Hepatocyte (in vitro differentiated cells): Measurements from ENCODE around the gene MCRS1. TPM values are rescaled to one million over a fixed set of nuclear protein-coding genes. Genes with fewer than 3 reads are reported as not detected.

Experiments used
- DNase-seq: peaks from one replicate; pipeline ENCODE4 v3.0.0-alpha.2; 2016; ENCODE audit warnings: low spot score
- H2AFZ ChIP-seq: fragments of 200-600 bp; sonication (generic); 2 replicates; pipeline ENCODE4 v1.6.0; 2016; ENCODE audit warnings: antibody characterized with exemption, mild to moderate bottlenecking
- H3K27ac ChIP-seq: fragments of 200-600 bp; sonication (generic); 2 replicates; pipeline ENCODE4 v1.5.1; 2016; ENCODE audit warnings: mild to moderate bottlenecking
- H3K27me3 ChIP-seq: fragments of 200-600 bp; sonication (generic); 2 replicates; pipeline ENCODE4 v1.6.1; 2016
- H3K36me3 ChIP-seq: fragments of 200-600 bp; sonication (generic); replicated peaks from 2 replicates; pipeline ENCODE4 v1.5.1; 2016; ENCODE audit warnings: low read depth; ENCODE audit not compliant: insufficient read depth
- H3K4me1 ChIP-seq: fragments of 200-600 bp; sonication (generic); 2 replicates; pipeline ENCODE4 v1.5.1; 2016; ENCODE audit warnings: mild to moderate bottlenecking, moderate library complexity; ENCODE audit not compliant: insufficient read depth
- H3K4me2 ChIP-seq: fragments of 200-600 bp; sonication (generic); 2 replicates; pipeline ENCODE4 v1.6.0; 2016
- H3K4me3 ChIP-seq: fragments of 200-600 bp; sonication (generic); 2 replicates; pipeline ENCODE4 v1.5.1; 2016; ENCODE audit warnings: mild to moderate bottlenecking
- H3K79me2 ChIP-seq: fragments of 200-600 bp; sonication (generic); 2 replicates; pipeline ENCODE4 v1.6.0; 2017; ENCODE audit warnings: mild to moderate bottlenecking
- H3K9me2 ChIP-seq: fragments of 200-600 bp; sonication (generic); replicated peaks from 2 replicates; pipeline ENCODE4 v1.6.0; 2017; ENCODE audit warnings: mild to moderate bottlenecking; ENCODE audit not compliant: insufficient read depth
- H3K9me3 ChIP-seq: fragments of 200-600 bp; sonication (generic); 2 replicates; pipeline ENCODE4 v1.5.1; 2016; ENCODE audit warnings: low read depth, mild to moderate bottlenecking
- H4K20me1 ChIP-seq: fragments of 200-600 bp; sonication (generic); 2 replicates; pipeline ENCODE4 v1.6.0; 2016; ENCODE audit warnings: mild to moderate bottlenecking; ENCODE audit not compliant: insufficient read depth, poor library complexity, severe bottlenecking
- CTCF ChIP-seq: fragments of 200-600 bp; sonication (generic); IDR thresholded peaks from 2 replicates; pipeline ENCODE4 v1.5.1; 2016; ENCODE audit warnings: antibody characterized with exemption, mild to moderate bottlenecking; ENCODE audit not compliant: poor library complexity
- EZH2 ChIP-seq: fragments of 200-600 bp; sonication (generic); IDR thresholded peaks from 2 replicates; pipeline ENCODE4 v1.6.1; 2016; ENCODE audit warnings: antibody characterized with exemption, mild to moderate bottlenecking, borderline replicate concordance
- EZH2phosphoT487 ChIP-seq: fragments of 200-600 bp; sonication (generic); IDR thresholded peaks from one replicate; pipeline ENCODE4 v1.6.1; 2018; ENCODE audit warnings: antibody characterized with exemption, mild to moderate bottlenecking, low read depth, moderate library complexity; ENCODE audit not compliant: unreplicated experiment, severe bottlenecking
- WGBS: methylation state at CpG from one replicate; pipeline ENCODE4 v1.1.6; 2016; ENCODE audit warnings: low lambda C conversion rate; ENCODE audit errors: missing lambda C conversion rate; 5-methylcytosine and 5-hydroxymethylcytosine counted together
- polyA plus RNA-seq: library from polyadenylated mRNA; unstranded; fragments of >200 nt; fragmentation: Nextera tagmentation; extraction: Ambion mirVana; gene quantifications from 2 replicates; pipeline ENCODE4 v1.2.1, GENCODE V29; 2016
- total RNA-seq: library from RNA; depleted of rRNA; stranded (reverse); fragments of >200 nt; gene quantifications from 2 replicates; pipeline ENCODE4 v1.2.3, GENCODE V29; 2014

MCRS1 gene
- total and polyA plus RNA-seq, 2 experiments from 2014 or later, result 51.4 to 57.7 TPM

DNA sequence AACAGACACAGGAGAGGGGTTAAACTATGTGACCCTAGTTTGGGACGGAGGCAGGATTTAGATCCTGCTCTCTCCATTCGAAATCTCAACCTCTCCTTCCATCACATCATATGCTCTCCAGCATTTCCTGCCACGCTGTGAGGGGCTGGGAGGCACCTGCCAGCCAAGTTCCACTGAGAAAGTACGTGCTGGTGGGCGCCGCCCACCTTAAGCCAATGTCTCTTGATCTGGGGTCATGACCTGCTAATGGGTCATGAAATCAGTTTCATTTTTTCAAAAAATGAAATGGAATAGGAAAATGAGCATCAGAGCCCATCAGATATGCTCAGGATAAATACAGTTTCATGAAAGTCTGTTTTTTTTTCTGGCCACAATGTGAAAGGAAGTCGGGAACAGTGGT lies 7.2 kb downstream of the MCRS1 start:
- TF ChIP-seq EZH2phosphoT487 (no peak), CTCF (no peak), EZH2 (no peak)
- no peaks in the 10 kb centered on the region for H3K9me2 ChIP-seq
- no peak overlapping the region for H3K4me2 ChIP-seq
- no peaks in the 10 kb centered on the region for H3K79me2 ChIP-seq
- no peaks in the 10 kb centered on the region for H3K4me1 ChIP-seq
- H3K9me3 ChIP-seq, result no peaks in the 10 kb centered on the region
- no peaks in the 10 kb centered on the region for H4K20me1 ChIP-seq
- no peak for DNase-seq
- WGBS, result 93% methylated on average over 7 of the region's 7 CpGs
- no peak overlapping the region for H2AFZ ChIP-seq
- H3K36me3 ChIP-seq, result no peaks in the 10 kb centered on the region
- no peaks in the 10 kb centered on the region for H3K27me3 ChIP-seq
- no peak overlapping the region for H3K4me3 ChIP-seq
- H3K27ac ChIP-seq, result no peak overlapping the region

DNA sequence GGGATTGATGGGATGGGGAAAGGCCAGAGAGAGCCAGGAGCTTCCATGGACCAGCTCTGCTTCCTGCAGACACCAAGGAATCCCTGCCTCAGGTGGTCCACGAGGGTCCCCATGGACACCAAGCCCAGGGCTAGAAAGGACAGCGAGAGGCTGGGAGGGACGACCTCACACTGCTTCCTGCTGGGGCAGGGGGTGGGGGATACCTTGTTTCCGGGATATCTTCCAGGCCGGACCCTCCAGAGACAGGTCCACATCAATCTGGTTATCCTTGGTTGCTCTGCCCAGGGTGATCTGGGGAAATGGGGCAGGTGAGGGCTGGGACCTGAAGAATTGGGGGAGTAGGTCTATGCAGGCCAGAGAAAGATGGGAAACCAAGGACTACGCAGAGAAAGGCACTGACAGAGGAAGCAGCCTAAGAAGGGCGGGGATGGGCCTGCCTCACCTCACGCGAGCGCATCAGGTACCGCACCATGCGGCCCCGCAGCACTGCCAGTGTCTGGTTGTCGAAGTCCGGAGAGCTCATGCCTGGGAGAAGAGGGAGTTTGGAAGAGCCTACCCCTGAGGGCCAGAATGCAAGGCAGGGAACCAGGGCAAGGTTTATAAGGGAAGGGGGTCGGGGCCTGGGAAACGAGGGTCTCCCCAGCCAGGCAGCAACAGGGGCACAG lies 8.8 kb downstream of the MCRS1 start:
- DNase-seq, result no peak
- Histone ChIP-seq H3K4me2 (no peak overlapping the region), H3K79me2 (no peaks in the 10 kb centered on the region), H3K4me3 (no peak overlapping the region), H3K4me1 (no peaks in the 10 kb centered on the region), H3K36me3 (no peaks in the 10 kb centered on the region), H3K27me3 (no peaks in the 10 kb centered on the region), H3K27ac (no peak overlapping the region), H2AFZ (no peak overlapping the region), H3K9me2 (no peaks in the 10 kb centered on the region), H4K20me1 (no peaks in the 10 kb centered on the region), H3K9me3 (no peaks in the 10 kb centered on the region)
- TF ChIP-seq CTCF (no peak), EZH2phosphoT487 (no peak), EZH2 (no peak)
- 97% methylated on average over 17 of the region's 17 CpGs for WGBS

GRCh38 chr12:49558526-49558925 lies 9.4 kb downstream of the MCRS1 start:
- H3K27me3 ChIP-seq, result no peaks in the 10 kb centered on the region
- H3K9me3 ChIP-seq, result no peaks in the 10 kb centered on the region
- no peaks in the 10 kb centered on the region for H3K9me2 ChIP-seq
- TF ChIP-seq EZH2phosphoT487 (no peak), CTCF (no peak), EZH2 (no peak)
- 98% methylated on average over 13 of the region's 13 CpGs for WGBS
- H3K27ac ChIP-seq, result no peak overlapping the region
- H4K20me1 ChIP-seq, result no peaks in the 10 kb centered on the region
- H2AFZ ChIP-seq, result no peak overlapping the region
- H3K4me3 ChIP-seq, result no peak overlapping the region
- H3K4me2 ChIP-seq, result no peak overlapping the region
- no peak for DNase-seq
- no peaks in the 10 kb centered on the region for H3K36me3 ChIP-seq
- H3K4me1 ChIP-seq, result no peaks in the 10 kb centered on the region
- no peaks in the 10 kb centered on the region for H3K79me2 ChIP-seq
